T follicular helper cell (primary cell): Measurements from ENCODE around the gene DALRD3.
"Not testable (repeated sequence)": the region's sequence is repeated elsewhere in the genome, so short reads cannot be mapped to it uniquely, and the experiment has no call there.

Experiments used
- DNase-seq: peaks from one replicate; pipeline ENCODE4 v3.0.0-alpha.2; 2020; ENCODE audit warnings: low read depth

Gene DALRD3

GRCh38 chr3:49021813-49022687 is 3.7 kb upstream of the DALRD3 start, which contains the start of gene NDUFAF3:
Gene NDUFAF3, plus strand, starts transcription at chr3:49022121. Its CDS starts 24 bp downstream, at chr3:49022145.
- DNase-seq, result peak; percentile 85

GRCh38 chr3:49021213-49021812 is 2.9 kb upstream of the DALRD3 start:
- peak; percentile 98 for DNase-seq

- no peak for DNase-seq
Measured at GRCh38 chr3:49020330-49021212, 2.2 kb upstream of the DALRD3 start.

- DNase-seq, result no peak
Measured at GRCh38 chr3:49019941-49020329, 1.6 kb upstream of the DALRD3 start.

GRCh38 chr3:49018707-49019006 is 277 bp upstream of the DALRD3 start:
- DNase-seq, result no peak

DNA sequence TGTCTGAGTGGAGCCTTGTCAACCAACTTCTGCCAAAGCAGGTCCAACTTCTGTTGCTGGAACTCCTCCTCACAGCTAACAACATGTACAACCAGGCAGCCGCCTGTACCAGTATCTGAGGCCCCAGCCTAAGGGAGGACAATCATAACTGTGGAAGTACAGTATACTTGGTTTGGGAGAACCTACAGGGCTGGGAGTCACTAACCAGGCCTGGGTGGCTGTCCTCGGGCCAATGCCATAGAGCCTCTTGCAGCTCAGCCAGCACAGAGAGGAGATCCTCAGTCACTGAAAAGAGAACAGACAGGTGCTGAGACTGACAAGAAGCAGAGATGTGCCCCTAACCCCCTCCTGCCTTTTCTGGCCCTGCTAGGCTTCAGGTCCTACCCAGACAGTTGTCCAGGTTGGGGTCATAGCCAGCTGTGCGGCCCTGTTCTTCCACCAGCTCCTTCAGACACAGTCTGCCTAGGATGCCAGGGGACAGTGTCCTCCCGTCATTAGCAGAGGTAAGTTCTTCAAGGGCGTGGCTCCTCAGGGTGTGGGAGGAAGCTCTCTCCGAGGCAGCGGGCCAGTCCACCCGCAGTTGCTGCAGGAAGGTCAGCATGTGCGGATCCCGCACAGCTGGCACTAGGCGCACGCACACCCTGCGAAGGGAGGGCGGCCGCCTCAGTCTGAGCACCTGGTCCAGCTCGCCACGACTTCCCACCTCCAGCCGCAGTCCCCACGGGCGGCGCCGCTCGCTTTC is 980 bp downstream of the DALRD3 start:
- no peak for DNase-seq

- DNase-seq, result no peak
Measured at GRCh38 chr3:49016414-49017228, 1.8 kb downstream of the DALRD3 start.

GRCh38 chr3:49015765-49016164 is 2.6 kb downstream of the DALRD3 start:
- no peak for DNase-seq

- no peak for DNase-seq
Measured at GRCh38 chr3:49015072-49015471, 3.3 kb downstream of the DALRD3 start.

GRCh38 chr3:49013738-49014660 is 4.4 kb downstream of the DALRD3 start:
- DNase-seq, result peak; percentile 26

DNA sequence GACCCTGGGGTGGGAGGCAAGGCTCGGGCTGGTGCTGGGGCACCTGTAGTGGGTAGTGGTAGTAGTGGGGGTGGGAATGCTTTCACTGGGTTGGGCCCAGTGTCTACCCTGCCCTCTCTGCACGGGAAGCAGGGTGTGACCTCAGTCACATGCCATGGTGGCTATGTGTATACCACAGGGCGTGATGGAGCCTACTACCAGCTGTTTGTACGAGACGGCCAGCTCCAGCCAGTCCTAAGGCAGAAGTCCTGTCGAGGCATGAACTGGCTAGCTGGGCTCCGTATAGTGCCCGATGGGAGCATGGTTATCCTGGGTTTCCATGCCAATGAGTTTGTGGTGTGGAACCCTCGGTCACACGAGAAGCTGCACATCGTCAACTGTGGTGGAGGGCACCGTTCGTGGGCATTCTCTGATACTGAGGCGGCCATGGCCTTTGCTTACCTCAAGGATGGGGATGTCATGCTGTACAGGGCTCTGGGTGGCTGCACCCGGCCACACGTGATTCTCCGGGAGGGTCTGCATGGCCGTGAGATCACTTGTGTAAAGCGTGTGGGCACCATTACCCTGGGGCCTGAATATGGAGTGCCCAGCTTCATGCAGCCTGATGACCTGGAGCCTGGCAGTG is 5.2 kb downstream of the DALRD3 start:
- DNase-seq, result no peak

- DNase-seq, result no peak
Measured at GRCh38 chr3:49012441-49013017, 5.9 kb downstream of the DALRD3 start.

GRCh38 chr3:49009396-49009795 is 9.0 kb downstream of the DALRD3 start:
- DNase-seq, result no peak

- DNase-seq, result not testable (repeated sequence)
Measured at GRCh38 chr3:49008627-49009026, 9.8 kb downstream of the DALRD3 start.

- peak; percentile 82 for DNase-seq
Measured at GRCh38 chr3:49007771-49008528, 10.4 kb downstream of the DALRD3 start.

GRCh38 chr3:49007068-49007770 is 11.2 kb downstream of the DALRD3 start, which contains the start of gene WDR6:
Gene WDR6, plus strand, starts transcription at chr3:49007391. Its CDS starts 41 bp downstream, at chr3:49007432.
- DNase-seq, result peak; percentile 95

GRCh38 chr3:49006408-49007067 is 11.8 kb downstream of the DALRD3 start:
- DNase-seq, result no peak
